Measurements from ENCODE around the gene ACRV1. TPM values are rescaled to one million over a fixed set of nuclear protein-coding genes. Genes with fewer than 3 reads are reported as not detected.
A peak's percentile ranks its signal among the peaks of the same experiment; 100 is the strongest.

ACRV1 gene
- polyA plus RNA-seq, 2 of the 4 experiments (the other 2 are of a cell fraction) = 0.13 to 0.19 TPM

DNA sequence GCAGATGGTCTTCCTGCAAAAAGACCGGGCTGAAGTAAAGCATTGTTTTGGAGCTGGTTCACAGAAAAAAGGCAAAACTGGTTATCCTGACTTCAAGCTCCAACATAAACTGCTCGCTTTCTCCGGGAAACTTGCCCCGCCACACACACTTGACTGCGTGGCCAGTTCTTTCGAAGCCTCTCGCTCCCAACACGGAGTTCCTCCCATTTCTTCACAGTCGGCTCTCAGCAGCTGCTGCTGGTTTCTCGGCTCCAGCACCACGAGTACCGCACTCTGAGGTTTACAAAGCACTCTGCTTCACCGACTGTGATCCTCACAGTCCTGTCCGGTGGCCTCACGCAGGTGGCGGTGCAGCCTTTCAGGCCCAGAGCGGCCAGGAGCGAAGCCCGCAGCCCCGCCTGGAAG lies 55.4 kb downstream of the ACRV1 start:
- DNase-seq (ENCODE audit: low read depth in 1 of 2, low spot score in 1 of 2) (no peak), ATAC-seq (no peak; a peak in 2 of 6 replicates), FAIRE-seq (no peak)
- WGBS (ENCODE audit: missing lambda C conversion rate) = 3% methylated on average over 16 of the region's 20 CpGs
- Histone ChIP-seq H3K4me2 (peak overlapping the region; percentile 79), H3K4me3 (peak overlapping the region; percentile 60), H3K9me3 (no peaks in the 10 kb centered on the region), H3K4me1 (peaks cover 27% of the 10 kb centered on the region), H3K27ac (peak overlapping the region; percentile 84 to 88)
- TF ChIP-seq CHD2 (IDR thresholded peaks at IDR 0.05; ENCODE audit: low read length, partially characterized antibody) = no peak
- TF ChIP-seq ELK1 (IDR thresholded peaks at IDR 0.05; ENCODE audit: low read depth, low read length) = no peak
- TF ChIP-seq EHMT2 (IDR thresholded peaks at IDR 0.05; ENCODE audit: low read depth) = no peak
- TF ChIP-seq HOXA7 (CRISPR knock-in tag; IDR thresholded peaks at IDR 0.05) = no peak
- TF ChIP-seq, protein P1, sequence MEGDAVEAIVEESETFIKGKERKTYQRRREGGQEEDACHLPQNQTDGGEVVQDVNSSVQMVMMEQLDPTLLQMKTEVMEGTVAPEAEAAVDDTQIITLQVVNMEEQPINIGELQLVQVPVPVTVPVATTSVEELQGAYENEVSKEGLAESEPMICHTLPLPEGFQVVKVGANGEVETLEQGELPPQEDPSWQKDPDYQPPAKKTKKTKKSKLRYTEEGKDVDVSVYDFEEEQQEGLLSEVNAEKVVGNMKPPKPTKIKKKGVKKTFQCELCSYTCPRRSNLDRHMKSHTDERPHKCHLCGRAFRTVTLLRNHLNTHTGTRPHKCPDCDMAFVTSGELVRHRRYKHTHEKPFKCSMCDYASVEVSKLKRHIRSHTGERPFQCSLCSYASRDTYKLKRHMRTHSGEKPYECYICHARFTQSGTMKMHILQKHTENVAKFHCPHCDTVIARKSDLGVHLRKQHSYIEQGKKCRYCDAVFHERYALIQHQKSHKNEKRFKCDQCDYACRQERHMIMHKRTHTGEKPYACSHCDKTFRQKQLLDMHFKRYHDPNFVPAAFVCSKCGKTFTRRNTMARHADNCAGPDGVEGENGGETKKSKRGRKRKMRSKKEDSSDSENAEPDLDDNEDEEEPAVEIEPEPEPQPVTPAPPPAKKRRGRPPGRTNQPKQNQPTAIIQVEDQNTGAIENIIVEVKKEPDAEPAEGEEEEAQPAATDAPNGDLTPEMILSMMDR (IDR thresholded peaks at IDR 0.05) = no peak
- no peak; the same call in 1 of the 2 replicates for TF ChIP-seq POLR2A (IDR thresholded peaks at IDR 0.05; ENCODE audit: low read length)
- no peak for TF ChIP-seq PBX3 (IDR thresholded peaks at IDR 0.05)
- TF ChIP-seq HEYL (CRISPR knock-in tag; IDR thresholded peaks at IDR 0.05) = no peak
- TF ChIP-seq MAFK (IDR thresholded peaks at IDR 0.05; ENCODE audit: partially characterized antibody) = no peak
- no peak for TF ChIP-seq JUN (IDR thresholded peaks at IDR 0.05)
- no peak for TF ChIP-seq BHLHE40 (IDR thresholded peaks at IDR 0.05; ENCODE audit: low read depth, low read length)
- TF ChIP-seq MAX (IDR thresholded peaks at IDR 0.05) = peak; percentile 64
- TF ChIP-seq CHD4 (IDR thresholded peaks at IDR 0.05; ENCODE audit: borderline replicate concordance) = no peak
- TF ChIP-seq, protein P2, sequence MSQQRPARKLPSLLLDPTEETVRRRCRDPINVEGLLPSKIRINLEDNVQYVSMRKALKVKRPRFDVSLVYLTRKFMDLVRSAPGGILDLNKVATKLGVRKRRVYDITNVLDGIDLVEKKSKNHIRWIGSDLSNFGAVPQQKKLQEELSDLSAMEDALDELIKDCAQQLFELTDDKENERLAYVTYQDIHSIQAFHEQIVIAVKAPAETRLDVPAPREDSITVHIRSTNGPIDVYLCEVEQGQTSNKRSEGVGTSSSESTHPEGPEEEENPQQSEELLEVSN (IDR thresholded peaks at IDR 0.05; ENCODE audit: borderline replicate concordance, low read depth) = peak; percentile 58; the same call in 1 of the 2 replicates
- no peak for TF ChIP-seq ZNF302 (CRISPR knock-in tag; IDR thresholded peaks at IDR 0.05)
- TF ChIP-seq CBX2 (IDR thresholded peaks at IDR 0.05; ENCODE audit: borderline replicate concordance, low read depth) = no peak
- CTCF ChIA-PET = interaction anchor here (1.1 to 1.8 kb wide), 2 partner anchors 34 to 254 kb away, joined by 4 read pairs; no protein-coding TSS in a partner anchor
- POLR2A ChIA-PET = interaction anchor here (1.9 kb wide), 1 partner anchor 262 kb away, joined by 5 read pairs; the partner anchor contains the start of gene HYLS1

DNA sequence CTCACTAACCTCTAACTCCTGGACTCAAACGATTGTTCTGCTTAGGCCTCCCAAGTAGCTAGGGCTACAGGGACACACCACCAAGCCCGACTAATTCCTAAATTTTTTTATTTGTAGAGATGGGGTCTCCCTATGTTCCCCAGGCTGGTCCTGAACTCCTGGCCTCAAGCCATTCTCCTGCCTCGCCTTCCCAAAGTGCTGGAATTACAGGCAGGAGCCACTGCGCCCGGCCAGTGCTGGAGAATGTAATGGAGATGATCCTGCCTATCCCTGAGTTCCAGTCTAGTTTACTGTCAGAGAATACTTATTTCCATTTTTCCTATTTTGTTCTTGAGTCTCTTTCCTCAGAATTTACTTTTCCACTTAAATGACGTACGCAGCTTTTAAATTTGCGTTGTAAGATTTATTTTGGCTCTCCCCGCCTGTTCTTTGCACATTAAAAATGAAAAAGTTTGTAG lies 55.9 kb downstream of the ACRV1 start, which contains the start of gene CHEK1:
Gene CHEK1 (plus strand): TSS at position 408 of the 458 bp plus-strand sequence. CDS start 1,606 bp downstream, outside the sequence.
- ChIA-PET CTCF (interaction anchor here (1.1 to 1.8 kb wide), 2 partner anchors 34 to 254 kb away, joined by 4 read pairs; no protein-coding TSS in a partner anchor), POLR2A (no interaction called here)
- 74% methylated on average over 8 of the region's 9 CpGs for WGBS (ENCODE audit: missing lambda C conversion rate)
- ATAC-seq (no peak), DNase-seq (ENCODE audit: low read depth in 1 of 2, low spot score in 1 of 2) (no peak), FAIRE-seq (no peak)
- Histone ChIP-seq H3K27ac (peak within 1 kb of the TSS; percentile 84 to 88), H3K4me3 (peak within 1 kb of the TSS; percentile 60), H3K4me1 (peaks cover 27% of the 10 kb centered on the region), H3K9me3 (no peaks in the 10 kb centered on the region), H3K4me2 (peak within 1 kb of the TSS; percentile 79)
- TF ChIP-seq RNF2 (IDR thresholded peaks at IDR 0.05; ENCODE audit: borderline replicate concordance, low read depth) (no peak), PBX3 (IDR thresholded peaks at IDR 0.05) (no peak), HDAC2 (IDR thresholded peaks at IDR 0.05) (no peak), HOXB13 (CRISPR knock-in tag; IDR thresholded peaks at IDR 0.05; ENCODE audit: low read depth) (no peak), KDM1A (IDR thresholded peaks at IDR 0.05; ENCODE audit: low read depth) (no peak), PHF8 (IDR thresholded peaks at IDR 0.05; ENCODE audit: borderline replicate concordance, low read depth) (no peak)
- TF ChIP-seq, protein P1 (IDR thresholded peaks at IDR 0.05) = no peak

Data from A549 (cell line).